Transverse colon (tissue), 4 donors: ENCODE data around the gene EYS. TPM values are rescaled to one million over a fixed set of nuclear protein-coding genes. Genes with fewer than 3 reads are reported as not detected.

Source experiments
- DNase-seq: peaks from one replicate; pipeline ENCODE4 v3.0.0-alpha.2; 2019
- H3K27ac ChIP-seq, 4 donors: fragments of 200-600 bp; sonication (generic); 2 replicates each; pipeline ENCODE4 v1.5.1; 2016 to 2018; ENCODE audit warnings: inconsistent platforms in 4 of 4
- H3K27me3 ChIP-seq: fragments of 200-600 bp; sonication (generic); 2 replicates; pipeline ENCODE4 v1.5.1; 2017; ENCODE audit warnings: inconsistent platforms
- H3K36me3 ChIP-seq, 4 donors: fragments of 200-600 bp; sonication (generic); 2 replicates each; pipeline ENCODE4 v1.5.1; 2017 to 2019; ENCODE audit warnings: inconsistent platforms in 4 of 4
- H3K4me1 ChIP-seq, 4 donors: fragments of 200-600 bp; sonication (generic); 2 replicates each; pipeline ENCODE4 v1.5.1; 2017 to 2020; ENCODE audit warnings: inconsistent platforms in 4 of 4
- H3K4me3 ChIP-seq, 4 donors: fragments of 200-600 bp; sonication (generic); 1 replicate in 1 of 4; 2 replicates in 3 of 4; pipeline versions ENCODE4 v1.5.1 to v1.6.1; 2017 to 2019; ENCODE audit warnings: inconsistent platforms in 4 of 4
- H3K9me3 ChIP-seq, 2 donors: fragments of 200-600 bp; sonication (generic); 2 replicates each; pipeline ENCODE4 v1.5.1; 2017 to 2019; ENCODE audit warnings: inconsistent platforms in 2 of 2
- EP300 ChIP-seq: sonication (generic); formaldehyde crosslinking; IDR thresholded peaks from one replicate; pipeline ENCODE4 v1.6.1; 2017; ENCODE audit warnings: antibody characterized with exemption, low read depth
- POLR2A ChIP-seq: fragments of 450-650 bp; IDR thresholded peaks from one replicate; pipeline ENCODE4 v1.6.1; 2016; ENCODE audit warnings: antibody characterized with exemption, mild to moderate bottlenecking, moderate library complexity
- POLR2AphosphoS5 ChIP-seq, 3 donors: sonication (generic); formaldehyde crosslinking; IDR thresholded peaks; one replicate each; pipeline ENCODE4 v1.6.1; 2016; ENCODE audit warnings: antibody characterized with exemption in 3 of 3
- WGBS, 2 donors: methylation state at CpG; one replicate each; pipeline ENCODE4 v1.1.5; 2018; ENCODE audit warnings: low coverage in 1 of 2; 5-methylcytosine and 5-hydroxymethylcytosine counted together
- in situ Hi-C, 4 donors: fragments of 200-750 bp; cut with MboI; loops; one replicate each; pipeline versions ENCODE4 v1.15.0 to v1.15.1; 2017; ENCODE audit warnings: low sequenced_read_pairs in 3 of 4, low pct_ligation_motif_present in 1 of 4, low pct_unique_long_range_greater_than_20kb in 1 of 4
- intact Hi-C: fragments of 100-400 bp; cut with DNase I; formaldehyde crosslinking; loops from one replicate; pipeline ENCODE4 v1.15.1; 2023; ENCODE audit warnings: low total_unique reads
- total RNA-seq, 4 donors: library from RNA; depleted of rRNA; stranded (reverse); fragments of >200 nt; gene quantifications; one replicate each; pipeline ENCODE4 v1.1.0, GENCODE V29; 2016
- TF ChIP-seq, protein P1 (sequence below), 5 experiments: fragments of 200-600 bp in 3 of 5; fragments of 450-650 bp in 2 of 5; sonication (generic) in 3 of 5; IDR thresholded peaks; 1 replicate in 2 of 5; 2 replicates in 3 of 5; pipeline ENCODE4 v1.5.1; 2016 to 2017; ENCODE audit warnings: antibody characterized with exemption in 5 of 5, inconsistent platforms in 3 of 5, mild to moderate bottlenecking in 2 of 5, moderate library complexity in 1 of 5

EYS gene
- total RNA-seq, 4 donors from 2014 or later: 0.41 TPM; not detected in 3

DNA sequence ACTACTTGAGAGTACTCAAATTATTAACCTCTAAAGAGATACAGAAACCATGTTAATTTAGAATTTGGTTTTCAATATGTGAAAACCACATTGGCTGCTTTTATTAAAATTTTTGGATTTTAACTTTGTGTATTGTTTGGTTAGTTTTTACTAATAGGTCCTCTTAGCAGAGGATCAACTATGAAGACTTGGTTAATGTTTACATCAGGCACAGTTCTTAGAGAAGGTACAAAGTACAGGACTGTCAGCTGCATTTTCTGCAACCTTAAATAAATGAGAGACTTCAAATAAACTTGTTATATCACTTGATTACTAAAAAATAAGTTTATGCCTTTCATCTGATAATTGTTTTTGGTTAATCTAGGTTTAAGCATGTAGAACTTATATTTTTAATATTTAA, 1982.3 kb downstream of the EYS start:
- Histone ChIP-seq H3K36me3 (no peaks in the 10 kb centered on the region), H3K27ac (no peak overlapping the region), H3K27me3 (no peaks in the 10 kb centered on the region), H3K4me1 (peaks cover 0 to 11% (median 4%) of the 10 kb centered on the region in 4 donors), H3K9me3 (no peaks in the 10 kb centered on the region), H3K4me3 (no peak overlapping the region)
- intact Hi-C loops (no loop called here), in situ Hi-C loops (no loop called here)
- TF ChIP-seq POLR2AphosphoS5 (IDR thresholded peaks at IDR 0.05): no peak
- no peak for TF ChIP-seq POLR2A
- no peak for TF ChIP-seq EP300
- TF ChIP-seq, protein P1, sequence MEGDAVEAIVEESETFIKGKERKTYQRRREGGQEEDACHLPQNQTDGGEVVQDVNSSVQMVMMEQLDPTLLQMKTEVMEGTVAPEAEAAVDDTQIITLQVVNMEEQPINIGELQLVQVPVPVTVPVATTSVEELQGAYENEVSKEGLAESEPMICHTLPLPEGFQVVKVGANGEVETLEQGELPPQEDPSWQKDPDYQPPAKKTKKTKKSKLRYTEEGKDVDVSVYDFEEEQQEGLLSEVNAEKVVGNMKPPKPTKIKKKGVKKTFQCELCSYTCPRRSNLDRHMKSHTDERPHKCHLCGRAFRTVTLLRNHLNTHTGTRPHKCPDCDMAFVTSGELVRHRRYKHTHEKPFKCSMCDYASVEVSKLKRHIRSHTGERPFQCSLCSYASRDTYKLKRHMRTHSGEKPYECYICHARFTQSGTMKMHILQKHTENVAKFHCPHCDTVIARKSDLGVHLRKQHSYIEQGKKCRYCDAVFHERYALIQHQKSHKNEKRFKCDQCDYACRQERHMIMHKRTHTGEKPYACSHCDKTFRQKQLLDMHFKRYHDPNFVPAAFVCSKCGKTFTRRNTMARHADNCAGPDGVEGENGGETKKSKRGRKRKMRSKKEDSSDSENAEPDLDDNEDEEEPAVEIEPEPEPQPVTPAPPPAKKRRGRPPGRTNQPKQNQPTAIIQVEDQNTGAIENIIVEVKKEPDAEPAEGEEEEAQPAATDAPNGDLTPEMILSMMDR (IDR thresholded peaks at IDR 0.05): no peak
- no peak for DNase-seq

DNA sequence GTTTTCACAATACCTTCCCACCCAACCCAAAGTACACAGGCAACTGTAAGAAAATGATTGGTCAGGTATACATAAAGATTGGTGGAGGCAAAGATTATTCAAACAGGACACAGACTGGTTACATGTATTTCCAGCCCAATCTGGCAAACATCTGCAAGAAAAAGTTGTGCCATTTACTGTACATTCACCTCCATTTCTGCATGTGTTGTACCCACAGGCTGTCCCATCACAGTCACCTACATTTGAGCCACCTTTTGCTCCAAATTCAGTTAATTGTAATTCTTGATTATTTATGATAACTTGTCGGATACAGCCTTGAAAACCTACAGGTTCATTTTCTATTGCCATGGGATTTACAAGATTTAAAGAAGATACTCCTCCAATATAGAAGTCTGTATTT, 1985.8 kb downstream of the EYS start:
- no peaks in the 10 kb centered on the region for H3K27me3 ChIP-seq
- WGBS, 2 donors: 83 to 92% methylated on average over 1 of the region's 1 CpG

DNA sequence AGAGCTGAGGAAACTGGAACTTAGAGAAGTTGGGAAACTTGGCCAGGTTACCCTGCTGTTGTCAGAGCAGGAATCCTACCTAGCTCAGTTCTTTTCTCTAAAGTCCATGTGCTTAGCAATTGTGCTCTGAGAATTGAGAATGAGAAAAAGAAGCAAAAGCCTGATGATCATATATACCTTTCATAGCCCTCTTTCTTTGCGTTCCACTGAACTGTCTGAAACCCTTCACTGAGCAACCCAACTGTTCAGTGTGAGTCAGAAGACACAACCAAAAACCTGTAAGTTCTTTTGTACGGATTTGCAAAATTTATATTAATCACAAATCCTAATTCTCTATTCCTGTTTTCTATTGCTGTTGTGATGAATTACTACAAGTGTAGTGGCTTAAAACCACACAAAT, 1990.9 kb downstream of the EYS start:
- in situ Hi-C loops: no loop called here
- no peaks in the 10 kb centered on the region for H3K9me3 ChIP-seq
- DNase-seq: no peak
- intact Hi-C loops: no loop called here
- H3K4me1 ChIP-seq: no peaks in the 10 kb centered on the region
- H3K4me3 ChIP-seq: no peak overlapping the region
- H3K27ac ChIP-seq: no peak overlapping the region
- peaks cover 0 to 32% (median 12%) of the 10 kb centered on the region in 4 donors for H3K36me3 ChIP-seq
- no peaks in the 10 kb centered on the region for H3K27me3 ChIP-seq
- WGBS, 2 donors: 93 to 100% methylated on average over 1 to 2 of the region's 2 CpGs
- TF ChIP-seq, protein P1 (IDR thresholded peaks at IDR 0.05): no peak
- TF ChIP-seq POLR2AphosphoS5 (IDR thresholded peaks at IDR 0.05) (no peak), POLR2A (no peak), EP300 (no peak)

More for the DNA sequence above, 1985.8 kb downstream of the EYS start:
- peaks cover 0 to 11% (median 4%) of the 10 kb centered on the region in 4 donors for H3K4me1 ChIP-seq
- H3K27ac ChIP-seq: no peak overlapping the region
- H3K4me3 ChIP-seq: no peak overlapping the region
- no peaks in the 10 kb centered on the region for H3K9me3 ChIP-seq
- TF ChIP-seq, protein P1 (IDR thresholded peaks at IDR 0.05): no peak
- TF ChIP-seq POLR2A (no peak), POLR2AphosphoS5 (IDR thresholded peaks at IDR 0.05) (no peak), EP300 (no peak)
- no peaks in the 10 kb centered on the region for H3K36me3 ChIP-seq
- in situ Hi-C loops: no loop called here
- no peak for DNase-seq
- intact Hi-C loops: no loop called here

GRCh38 chr6:63714091-63714490, 1992.9 kb downstream of the EYS start:
- in situ Hi-C loops (no loop called here), intact Hi-C loops (no loop called here)
- Histone ChIP-seq H3K27ac (no peak overlapping the region), H3K4me3 (no peak overlapping the region), H3K27me3 (no peaks in the 10 kb centered on the region), H3K9me3 (no peaks in the 10 kb centered on the region), H3K36me3 (peaks cover 0 to 53% (median 22%) of the 10 kb centered on the region in 4 donors), H3K4me1 (peaks cover 0 to under 1% (median 0%) of the 10 kb centered on the region in 4 donors)
- no peak for DNase-seq
- TF ChIP-seq POLR2AphosphoS5 (IDR thresholded peaks at IDR 0.05) (no peak), POLR2A (no peak), EP300 (no peak)
- TF ChIP-seq, protein P1 (IDR thresholded peaks at IDR 0.05): no peak
